Stimulated activated CD8-positive, alpha-beta memory T cell treated with anti-CD3 and anti-CD28 coated beads, Interleukin-4, amount 100 ng/mL, for 24 hours (primary cell): ENCODE data around the gene IER5L.
A peak's percentile ranks its signal among the peaks of the same experiment; 100 is the strongest.

ENCODE experiments used
- DNase-seq: peaks from one replicate; pipeline ENCODE4 v3.0.0-alpha.2; 2020; ENCODE audit warnings: low read depth

IER5L gene

DNA sequence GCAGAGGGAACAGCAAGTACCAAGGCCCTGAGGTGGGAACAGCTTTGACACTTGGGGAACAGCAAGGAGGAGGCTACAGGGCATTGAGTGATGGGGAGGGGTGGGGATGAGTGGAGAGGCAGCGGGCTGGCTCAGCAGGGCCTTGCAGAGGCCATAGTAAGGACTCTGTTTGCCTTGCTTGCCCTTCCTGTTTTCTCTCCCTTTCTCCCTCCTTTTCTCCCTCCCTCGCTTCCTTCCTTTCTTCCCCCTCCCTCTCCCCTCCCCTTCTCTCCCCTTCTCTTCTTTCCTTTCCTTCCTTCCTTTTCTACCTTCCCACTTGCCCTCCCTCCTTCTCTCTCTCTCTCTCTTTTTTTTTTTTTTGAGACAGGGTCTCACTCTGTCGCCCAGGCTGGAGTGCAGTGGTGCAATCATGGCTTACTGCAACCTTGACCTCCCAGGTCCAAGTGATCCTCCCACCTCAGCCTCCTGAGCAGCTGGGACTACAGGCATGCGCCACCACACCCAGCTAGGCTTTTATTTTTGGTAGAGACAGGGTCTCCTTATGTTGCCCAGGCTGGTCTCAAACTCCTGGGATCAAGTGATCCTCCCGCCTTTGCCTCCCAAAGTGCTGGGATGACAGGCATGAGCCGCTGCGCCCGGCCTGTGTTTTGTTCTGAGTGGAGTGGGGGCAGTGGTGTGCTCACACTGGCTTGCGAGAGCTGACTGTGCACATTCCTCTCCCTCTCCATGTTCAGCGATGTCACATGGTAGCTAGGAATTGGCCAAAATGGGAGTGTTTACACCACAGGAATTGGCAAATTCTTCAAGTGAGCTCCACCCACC, 17.1 kb downstream of the IER5L start:
- no peak for DNase-seq

GRCh38 chr9:129156163-129156562, 21.9 kb downstream of the IER5L start:
- DNase-seq: no peak

GRCh38 chr9:129154866-129155477, 23.1 kb downstream of the IER5L start:
- no peak for DNase-seq

DNA sequence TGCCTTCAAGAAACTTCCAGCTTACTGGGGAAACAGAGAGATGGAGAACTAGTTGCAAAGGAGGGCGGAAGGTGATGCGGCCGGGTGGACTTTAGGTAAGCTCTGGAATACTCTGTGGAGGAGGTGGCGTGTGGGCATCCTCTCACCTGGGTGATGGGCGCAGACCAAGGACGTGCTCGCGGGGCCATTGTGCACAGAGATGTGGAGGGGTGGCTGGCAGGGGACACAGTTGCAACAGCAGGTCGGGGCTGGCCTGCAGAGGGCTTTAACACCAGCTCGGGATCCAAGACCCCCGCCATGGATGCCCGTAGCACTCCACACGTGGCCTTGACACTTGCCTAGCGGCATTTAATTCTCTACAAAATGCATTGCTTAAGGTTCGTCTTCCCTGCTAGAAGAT, 26.6 kb downstream of the IER5L start:
- DNase-seq: no peak

DNA sequence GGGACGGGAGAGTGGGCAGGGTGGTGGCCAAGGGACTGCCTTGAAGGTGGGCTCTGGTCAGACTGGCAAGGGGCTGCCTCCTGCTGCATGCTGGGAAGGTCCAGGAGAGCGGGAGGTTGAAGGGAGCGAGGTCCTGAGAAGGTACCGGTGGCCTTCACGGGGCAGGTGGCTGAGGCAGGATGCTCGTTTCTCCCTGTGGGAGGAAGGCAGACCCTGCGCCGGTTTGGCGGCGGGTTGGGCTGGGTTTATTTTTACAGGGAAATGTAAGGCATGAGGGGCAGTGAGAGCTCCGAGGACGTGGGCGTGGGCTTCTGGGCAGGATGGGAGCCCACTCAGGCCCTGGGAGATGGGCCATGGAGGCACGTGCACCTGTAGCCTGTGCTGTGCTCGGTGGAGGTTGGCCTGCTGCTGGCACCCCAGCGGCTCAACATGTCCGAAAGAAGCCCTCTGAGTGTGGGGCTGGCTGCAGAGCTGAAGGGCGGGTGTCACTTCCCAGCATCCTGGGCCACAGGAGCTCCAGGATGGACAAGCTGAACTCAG, 27.3 kb downstream of the IER5L start:
- no peak for DNase-seq

DNA sequence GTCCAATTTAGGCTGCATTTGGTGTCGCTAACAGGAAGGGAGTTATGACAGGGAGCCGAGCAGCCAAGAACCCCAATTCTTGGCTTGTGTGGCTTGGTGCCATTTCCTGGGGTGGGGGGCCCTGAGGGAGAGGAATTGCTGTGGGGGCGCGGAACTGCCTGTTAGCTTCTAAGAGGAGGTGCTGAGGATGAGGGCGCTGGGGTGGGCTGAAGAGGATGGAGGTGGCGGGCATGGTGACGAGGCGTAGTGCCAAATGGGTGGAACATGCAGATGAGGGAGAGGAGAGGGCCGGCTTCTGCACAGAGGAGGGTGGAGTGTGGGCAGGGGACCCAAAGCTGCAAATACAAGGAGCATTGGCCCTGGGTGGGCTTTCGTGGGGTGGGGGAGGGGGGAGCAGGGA, 27.9 kb downstream of the IER5L start:
- DNase-seq: no peak

GRCh38 chr9:129149442-129149841, 28.6 kb downstream of the IER5L start:
- no peak for DNase-seq

GRCh38 chr9:129148463-129149204, 29.4 kb downstream of the IER5L start:
- DNase-seq: no peak

DNA sequence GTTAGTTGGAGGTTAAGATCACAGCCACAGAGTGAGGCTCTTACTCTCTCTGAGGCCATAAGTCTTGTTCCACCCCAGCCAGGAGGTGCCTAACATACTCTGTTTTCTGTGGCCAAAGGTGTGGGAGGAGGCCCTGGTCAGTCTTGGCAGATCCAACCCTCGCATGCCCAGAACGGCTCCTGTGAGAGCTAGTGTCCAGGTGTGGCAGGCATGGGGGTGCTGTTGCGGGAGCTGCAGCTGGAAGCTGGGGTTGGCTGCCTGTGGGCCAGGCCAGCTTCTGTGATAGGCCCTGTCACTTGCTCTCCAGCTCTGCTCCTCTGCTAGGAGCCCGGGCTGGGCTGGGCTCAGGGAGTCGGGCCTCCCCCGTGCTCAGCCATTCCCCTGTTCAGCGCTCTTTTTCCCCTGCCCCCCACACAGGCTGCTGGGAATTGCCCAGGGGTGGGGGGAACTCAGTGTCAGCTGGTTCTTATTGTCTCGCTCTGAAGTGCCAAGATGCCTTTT, 31.6 kb downstream of the IER5L start:
- no peak for DNase-seq

- DNase-seq: no peak
Observed at GRCh38 chr9:129145841-129146292, 32.2 kb downstream of the IER5L start.

GRCh38 chr9:129145316-129145715, 32.7 kb downstream of the IER5L start:
- DNase-seq: no peak

- peak; percentile 54 for DNase-seq
Observed at GRCh38 chr9:129143031-129143927, 34.8 kb downstream of the IER5L start.

- DNase-seq: no peak
Observed at GRCh38 chr9:129142138-129142935, 35.7 kb downstream of the IER5L start.

DNA sequence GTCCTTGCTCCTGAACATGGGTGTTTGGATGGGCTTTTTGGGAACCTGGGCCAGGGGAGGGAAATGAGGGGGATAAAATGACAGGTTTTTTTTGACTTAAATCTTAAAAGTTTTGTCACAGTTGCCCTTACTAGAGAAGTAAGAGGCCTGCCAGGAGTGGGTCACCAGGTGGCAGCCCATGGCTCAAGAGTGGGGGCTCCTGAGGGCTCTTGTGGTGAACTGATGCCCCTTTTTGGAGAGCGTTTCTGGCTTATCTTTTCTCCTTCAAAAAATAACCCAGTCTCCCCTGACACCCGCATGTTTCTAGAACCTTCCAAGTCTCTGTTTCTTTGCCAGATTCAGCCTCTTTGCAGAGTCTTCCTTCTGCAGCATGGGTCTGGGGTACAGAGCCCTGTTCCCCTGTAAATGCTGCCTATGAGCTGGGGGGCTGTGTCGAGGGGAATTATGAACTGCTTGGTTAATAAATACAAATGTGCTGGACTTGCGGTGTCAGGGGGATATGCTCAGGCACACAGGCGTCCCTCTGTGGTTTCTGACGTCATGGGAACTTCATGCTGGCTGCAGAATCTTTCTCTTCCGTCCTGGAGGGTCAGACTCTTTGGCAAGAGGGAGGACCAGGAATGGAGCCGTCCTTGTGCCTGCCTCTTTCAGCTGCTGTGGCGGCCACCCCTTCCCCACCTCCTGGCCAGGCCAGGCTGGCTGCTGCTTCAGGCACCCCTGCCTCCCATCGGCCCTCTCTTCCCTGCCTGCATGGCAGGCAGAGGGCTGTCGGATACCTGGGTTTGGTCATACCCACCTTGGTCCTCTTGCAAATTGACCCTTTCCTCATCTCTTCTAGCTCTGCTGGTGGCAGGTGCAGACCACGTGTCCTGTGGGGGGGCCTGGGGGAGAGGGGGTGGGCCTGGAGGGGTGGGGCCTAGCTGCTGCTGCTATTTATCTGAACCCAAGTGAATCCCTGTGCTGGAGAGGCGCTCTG, 36.7 kb downstream of the IER5L start:
- DNase-seq: peak; percentile 24

DNA sequence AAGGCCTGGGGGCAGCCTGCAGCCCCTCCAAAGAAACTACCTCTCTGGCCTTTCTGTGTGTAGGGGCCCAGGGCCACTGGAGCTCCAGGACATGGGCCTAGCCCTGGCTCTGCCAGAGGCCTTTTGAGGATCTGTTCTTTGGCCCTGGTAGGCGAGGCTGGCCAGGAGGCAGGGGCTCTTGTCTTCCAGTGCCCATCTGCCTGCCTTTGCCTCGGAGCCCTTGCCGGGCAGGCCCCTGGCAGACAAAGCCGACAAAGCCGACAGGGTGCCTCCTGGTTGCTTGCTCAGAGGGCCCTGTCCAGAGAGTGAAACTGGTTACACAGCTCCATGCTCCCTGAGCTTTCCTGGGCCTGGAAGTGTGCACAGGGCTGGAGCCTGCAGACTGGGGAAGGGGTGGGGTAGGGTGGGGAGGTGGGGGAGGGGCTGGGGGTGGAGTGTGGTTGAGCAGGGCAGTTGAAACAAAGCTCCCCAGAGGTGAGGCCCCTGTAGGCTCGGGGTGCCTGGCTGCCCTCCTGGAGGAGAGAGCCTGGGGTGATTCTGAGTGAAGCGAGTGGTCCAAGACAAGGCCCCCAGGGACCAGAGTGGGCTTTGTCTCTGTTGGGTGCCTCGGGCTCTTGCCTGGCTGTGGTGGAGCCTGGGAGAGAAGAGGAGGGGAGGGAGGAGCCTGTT, 37.5 kb downstream of the IER5L start:
- DNase-seq: no peak

GRCh38 chr9:129139993-129140396, 38.1 kb downstream of the IER5L start:
- peak; percentile 64 for DNase-seq

- peak; percentile 54 for DNase-seq
Observed at GRCh38 chr9:129139233-129139992, 38.6 kb downstream of the IER5L start.
